CD14-positive monocyte (primary cell): ENCODE measurements around the gene CIRBP. TPM values are rescaled to one million over a fixed set of nuclear protein-coding genes. Genes with fewer than 3 reads are reported as not detected.

Experiments
- DNase-seq, 3 donors: peaks; one replicate each; pipeline ENCODE4 v3.0.0-alpha.2; 2011 to 2022
- H2AFZ ChIP-seq: 2 replicates; pipeline ENCODE4 v1.6.0; 2012; ENCODE audit warnings: mild to moderate bottlenecking, low read depth, low read length, inconsistent platforms; ENCODE audit not compliant: insufficient read depth, poor library complexity, severe bottlenecking
- H3K27ac ChIP-seq, 2 donors: 1 replicate in 1 of 2; 2 replicates in 1 of 2; pipeline ENCODE4 v1.5.1; 2012 to 2013; ENCODE audit warnings: low read length in 2 of 2, control low read depth in 1 of 2, inconsistent platforms in 1 of 2, low read depth in 1 of 2, mild to moderate bottlenecking in 1 of 2
- H3K27me3 ChIP-seq, 2 donors: one replicate each; pipeline versions ENCODE4 v1.6.0 to v1.6.1; 2011 to 2013; ENCODE audit warnings: low read length in 2 of 2; ENCODE audit not compliant: control insufficient read depth in 2 of 2, insufficient read depth in 2 of 2
- H3K36me3 ChIP-seq, 2 donors: replicated peaks in 1 of 2; 1 replicate in 1 of 2; 2 replicates in 1 of 2; pipeline versions ENCODE4 v1.5.1 to v1.6.1; 2012 to 2013; ENCODE audit warnings: low read length in 2 of 2, control low read depth in 1 of 2, inconsistent platforms in 1 of 2, mild to moderate bottlenecking in 1 of 2; ENCODE audit not compliant: insufficient read depth in 2 of 2, control insufficient read depth in 1 of 2
- H3K4me1 ChIP-seq, 2 donors: 1 replicate in 1 of 2; 2 replicates in 1 of 2; pipeline versions ENCODE4 v1.5.1 to v1.6.1; 2012 to 2013; ENCODE audit warnings: low read length in 2 of 2, control low read depth in 1 of 2, inconsistent platforms in 1 of 2, mild to moderate bottlenecking in 1 of 2, moderate library complexity in 1 of 2; ENCODE audit not compliant: insufficient read depth in 2 of 2, control insufficient read depth in 1 of 2
- H3K4me2 ChIP-seq: replicated peaks from 2 replicates; pipeline ENCODE3; 2012; ENCODE audit warnings: low read length, moderate library complexity, mild to moderate bottlenecking; ENCODE audit not compliant: poor library complexity, severe bottlenecking; ENCODE audit errors: extremely low read depth
- H3K4me3 ChIP-seq, 3 experiments: fragments of 200-600 bp in 1 of 3; sonication (generic) in 1 of 3; replicated peaks in 1 of 3; 1 replicate in 2 of 3; 2 replicates in 1 of 3; pipeline ENCODE4 v1.5.1; 2011 to 2013; ENCODE audit warnings: low read length in 3 of 3, mild to moderate bottlenecking in 3 of 3, control low read depth in 2 of 3, low read depth in 2 of 3, inconsistent platforms in 1 of 3, moderate library complexity in 1 of 3
- H3K79me2 ChIP-seq: 2 replicates; pipeline ENCODE4 v1.6.0; 2012; ENCODE audit warnings: mild to moderate bottlenecking, control low read depth, inconsistent platforms, low read length, moderate library complexity; ENCODE audit not compliant: insufficient read depth
- H3K9ac ChIP-seq: 2 replicates; pipeline ENCODE4 v1.6.0; 2017; ENCODE audit warnings: low read length, mild to moderate bottlenecking; ENCODE audit not compliant: insufficient read depth, poor library complexity, severe bottlenecking
- H3K9me3 ChIP-seq, 2 donors: replicated peaks in 1 of 2; 1 replicate in 1 of 2; 2 replicates in 1 of 2; pipeline versions ENCODE4 v1.5.1 to v1.6.1; 2012 to 2013; ENCODE audit warnings: low read length in 2 of 2, control low read depth in 1 of 2; ENCODE audit not compliant: control insufficient read depth in 1 of 2, insufficient read depth in 1 of 2
- H4K20me1 ChIP-seq: 2 replicates; pipeline ENCODE4 v1.6.0; 2012; ENCODE audit warnings: mild to moderate bottlenecking, low read length, control low read depth, moderate library complexity; ENCODE audit not compliant: insufficient read depth
- H3K27ac Mint-ChIP-seq, 7 donors: one replicate each; pipeline ENCODE4 v1.8.0; 2020; ENCODE audit warnings: mild to moderate bottlenecking in 7 of 7, mixed read lengths in 7 of 7, moderate library complexity in 6 of 7, inconsistent platforms in 2 of 7
- H3K27me3 Mint-ChIP-seq, 3 donors: one replicate each; pipeline ENCODE4 v1.8.0; 2021 to 2022; ENCODE audit warnings: low read depth in 3 of 3, mild to moderate bottlenecking in 3 of 3, mixed read lengths in 3 of 3, moderate library complexity in 3 of 3, inconsistent platforms in 1 of 3
- H3K36me3 Mint-ChIP-seq, 2 donors: one replicate each; pipeline ENCODE4 v1.8.0; 2020; ENCODE audit warnings: mixed read lengths in 2 of 2, inconsistent platforms in 1 of 2, mild to moderate bottlenecking in 1 of 2
- H3K4me1 Mint-ChIP-seq: one replicate; pipeline ENCODE4 v1.8.0; 2020; ENCODE audit warnings: mild to moderate bottlenecking, mixed read lengths
- H3K4me3 Mint-ChIP-seq, 2 donors: one replicate each; pipeline ENCODE4 v1.8.0; 2020; ENCODE audit warnings: mild to moderate bottlenecking in 2 of 2, mixed read lengths in 2 of 2, moderate library complexity in 1 of 2
- H3K9me3 Mint-ChIP-seq, 7 donors: one replicate each; pipeline ENCODE4 v1.8.0; 2020 to 2022; ENCODE audit warnings: mixed read lengths in 7 of 7, mild to moderate bottlenecking in 6 of 7, moderate library complexity in 6 of 7, inconsistent platforms in 2 of 7
- CTCF ChIP-seq: fragments of 200-600 bp; IDR thresholded peaks from one replicate; pipeline ENCODE4 v1.8.0; 2022; ENCODE audit warnings: antibody characterized with exemption, mild to moderate bottlenecking
- WGBS: methylation state at CpG from one replicate; pipeline ENCODE4 v1.1.5; 2013; ENCODE audit warnings: missing lambda C conversion rate; ENCODE audit not compliant: insufficient coverage; 5-methylcytosine and 5-hydroxymethylcytosine counted together
- intact Hi-C, 2 donors: fragments of 100-400 bp; cut with micrococcal nuclease; formaldehyde crosslinking; loops; one replicate each; pipeline versions ENCODE4 v1.15.0 to v1.15.1; 2023
- polyA plus RNA-seq, 3 donors: library from polyadenylated mRNA; depleted of rRNA in 1 of 3; unstranded in 2 of 3; stranded (reverse) in 1 of 3; fragments of 300-500 nt in 2 of 3; fragments of >200 nt in 1 of 3; fragmentation: Illumina TruSeq in 2 of 3; gene quantifications; 1 replicate in 2 of 3; 2 replicates in 1 of 3; pipeline ENCODE4 v1.2.3, GENCODE V29; 2012 to 2021

The CIRBP gene
- polyA plus RNA-seq, 3 donors, result 39.6 to 600 (median 51.1) TPM

- Histone ChIP-seq H3K27me3 (peaks cover 0 to 4% of the 10 kb centered on the region in 2 donors), H4K20me1 (no peaks in the 10 kb centered on the region), H3K4me3 (no peak overlapping the region), H2AFZ (no peak overlapping the region), H3K4me1 (peaks cover 0 to 5% of the 10 kb centered on the region in 2 donors), H3K27ac (no peak overlapping the region), H3K36me3 (no peaks in the 10 kb centered on the region), H3K9me3 (no peaks in the 10 kb centered on the region), H3K4me2 (no peak overlapping the region), H3K9ac (no peak overlapping the region), H3K79me2 (no peaks in the 10 kb centered on the region)
- Mint-ChIP-seq H3K4me3 (no peak overlapping the region), H3K4me1 (no peaks in the 10 kb centered on the region), H3K27ac (no peak overlapping the region), H3K9me3 (peaks cover 0 to 1% (median 0%) of the 10 kb centered on the region in 7 donors), H3K27me3 (peaks cover 14 to 21% (median 17%) of the 10 kb centered on the region in 3 donors), H3K36me3 (no peaks in the 10 kb centered on the region)
- 86% methylated on average over 10 of the region's 18 CpGs for WGBS
- no peak for DNase-seq
- no peak for TF ChIP-seq CTCF
- intact Hi-C loops, result no loop called here
Measured at GRCh38 chr19:1310853-1311180, 41.7 kb downstream of the CIRBP start.

GRCh38 chr19:1311543-1312091, 42.5 kb downstream of the CIRBP start:
- Histone ChIP-seq H3K4me2 (no peak overlapping the region), H4K20me1 (no peaks in the 10 kb centered on the region), H3K79me2 (no peaks in the 10 kb centered on the region), H3K4me1 (peaks cover 0 to 5% of the 10 kb centered on the region in 2 donors), H3K9ac (no peak overlapping the region), H3K27ac (no peak overlapping the region), H3K36me3 (no peaks in the 10 kb centered on the region), H3K27me3 (peaks cover 0 to 11% of the 10 kb centered on the region in 2 donors), H2AFZ (no peak overlapping the region), H3K9me3 (no peaks in the 10 kb centered on the region), H3K4me3 (no peak overlapping the region)
- no peaks in the 10 kb centered on the region for H3K36me3 Mint-ChIP-seq
- no peak for TF ChIP-seq CTCF
- no peak for DNase-seq
- H3K9me3 Mint-ChIP-seq, result peaks cover 0 to 1% (median 0%) of the 10 kb centered on the region in 7 donors
- H3K27me3 Mint-ChIP-seq, result peaks cover 18 to 29% (median 25%) of the 10 kb centered on the region in 3 donors
- intact Hi-C loops, result no loop called here
- 81% methylated on average over 18 of the region's 21 CpGs for WGBS
- H3K4me1 Mint-ChIP-seq, result no peaks in the 10 kb centered on the region
- no peak overlapping the region for H3K27ac Mint-ChIP-seq
- H3K4me3 Mint-ChIP-seq, result no peak overlapping the region
